ENCODE data around the gene SIGLEC5.
A peak's percentile ranks its signal among the peaks of the same experiment; 100 is the strongest.

The SIGLEC5 gene

DNA sequence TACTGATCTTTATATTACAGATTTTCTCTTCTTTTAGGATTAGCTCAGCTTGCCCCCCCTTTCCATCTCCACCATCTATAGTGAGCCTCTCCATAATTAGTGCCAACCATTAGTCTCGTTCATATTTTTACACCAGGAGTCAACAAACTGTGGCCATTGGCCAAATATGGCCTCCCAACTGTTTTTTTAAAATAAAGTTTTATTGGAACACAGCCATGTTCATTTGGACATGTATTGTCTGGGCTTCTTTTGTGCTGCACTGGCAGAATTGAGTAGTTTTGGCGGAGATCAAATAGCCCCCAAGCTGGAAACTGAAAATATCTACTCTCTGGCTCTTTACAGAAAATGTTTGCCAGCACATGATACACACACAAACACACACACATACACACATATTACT, 40.7 kb downstream of the SIGLEC5 start:
- no peak for DNase-seq (ENCODE audit: low read depth)

DNA sequence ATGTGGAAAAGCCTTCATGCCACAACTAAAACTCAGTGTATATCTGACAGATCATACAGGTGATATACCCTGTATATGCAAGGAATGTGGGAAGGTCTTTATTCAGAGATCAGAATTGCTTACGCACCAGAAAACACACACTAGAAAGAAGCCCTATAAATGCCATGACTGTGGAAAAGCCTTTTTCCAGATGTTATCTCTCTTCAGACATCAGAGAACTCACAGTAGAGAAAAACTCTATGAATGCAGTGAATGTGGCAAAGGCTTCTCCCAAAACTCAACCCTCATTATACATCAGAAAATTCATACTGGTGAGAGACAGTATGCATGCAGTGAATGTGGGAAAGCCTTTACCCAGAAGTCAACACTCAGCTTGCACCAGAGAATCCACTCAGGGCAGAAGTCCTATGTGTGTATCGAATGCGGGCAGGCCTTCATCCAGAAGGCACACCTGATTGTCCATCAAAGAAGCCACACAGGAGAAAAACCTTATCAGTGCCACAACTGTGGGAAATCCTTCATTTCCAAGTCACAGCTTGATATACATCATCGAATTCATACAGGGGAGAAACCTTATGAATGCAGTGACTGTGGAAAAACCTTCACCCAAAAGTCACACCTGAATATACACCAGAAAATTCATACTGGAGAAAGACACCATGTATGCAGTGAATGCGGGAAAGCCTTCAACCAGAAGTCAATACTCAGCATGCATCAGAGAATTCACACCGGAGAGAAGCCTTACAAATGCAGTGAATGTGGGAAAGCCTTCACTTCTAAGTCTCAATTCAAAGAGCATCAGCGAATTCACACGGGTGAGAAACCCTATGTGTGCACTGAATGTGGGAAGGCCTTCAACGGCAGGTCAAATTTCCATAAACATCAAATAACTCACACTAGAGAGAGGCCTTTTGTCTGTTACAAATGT, 42.7 kb downstream of the SIGLEC5 start:
- DNase-seq (ENCODE audit: low read depth): no peak

DNA sequence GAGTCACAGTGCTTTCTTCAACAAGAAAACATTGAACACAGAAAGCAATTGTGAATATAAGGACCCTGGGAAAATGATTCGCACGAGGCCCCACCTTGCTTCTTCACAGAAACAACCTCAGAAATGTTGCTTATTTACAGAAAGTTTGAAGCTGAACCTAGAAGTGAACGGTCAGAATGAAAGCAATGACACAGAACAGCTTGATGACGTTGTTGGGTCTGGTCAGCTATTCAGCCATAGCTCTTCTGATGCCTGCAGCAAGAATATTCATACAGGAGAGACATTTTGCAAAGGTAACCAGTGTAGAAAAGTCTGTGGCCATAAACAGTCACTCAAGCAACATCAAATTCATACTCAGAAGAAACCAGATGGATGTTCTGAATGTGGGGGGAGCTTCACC, 43.4 kb downstream of the SIGLEC5 start:
- DNase-seq (ENCODE audit: low read depth): no peak

DNA sequence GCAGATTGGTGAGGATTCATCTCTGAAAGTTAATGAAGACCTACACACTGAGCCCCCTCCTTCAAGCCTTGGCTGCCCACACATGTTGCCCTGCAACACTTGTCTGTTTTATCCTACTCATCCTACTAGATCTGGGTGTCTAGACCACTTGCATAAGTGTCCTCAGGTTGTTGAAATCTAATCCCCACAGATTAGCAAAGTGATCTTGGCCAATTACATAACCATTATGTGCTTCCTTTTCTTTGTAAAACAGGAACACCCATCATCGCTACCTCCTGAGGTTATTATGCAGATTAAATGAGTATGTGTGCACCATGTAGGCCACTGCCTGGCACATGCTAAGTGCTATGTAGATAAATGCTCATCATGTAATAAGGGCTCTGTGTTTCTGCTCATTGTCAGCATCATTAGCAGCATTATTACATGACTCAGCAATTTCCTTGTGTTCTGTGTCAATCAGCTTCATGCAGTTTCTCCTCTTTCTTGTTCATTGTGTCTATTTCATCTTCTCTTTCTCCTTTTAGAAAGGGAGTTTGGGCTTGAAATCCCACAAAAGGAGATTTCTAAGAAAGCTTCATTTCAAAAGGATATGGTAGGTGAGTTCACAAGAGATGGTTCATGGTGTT, 44.0 kb downstream of the SIGLEC5 start:
- DNase-seq (ENCODE audit: low read depth): no peak

DNA sequence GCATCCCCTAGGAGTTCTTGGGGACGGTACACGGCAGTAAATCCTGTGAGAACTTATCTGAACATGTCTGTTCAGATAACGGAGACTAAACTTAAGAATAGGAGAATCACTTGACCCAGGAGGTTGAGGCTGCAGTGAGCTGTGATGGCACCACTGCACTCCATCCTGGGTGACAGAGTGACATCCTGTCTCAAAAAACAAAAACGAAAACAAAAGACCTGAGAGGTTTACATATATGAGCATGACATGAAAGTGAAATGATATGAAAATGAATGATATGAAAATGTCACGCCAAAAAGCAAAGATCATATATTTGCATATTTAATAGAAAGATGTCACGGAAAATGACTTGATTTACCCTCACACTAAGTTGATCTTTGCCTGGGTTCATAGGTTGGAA, 53.4 kb downstream of the SIGLEC5 start:
- no peak for DNase-seq (ENCODE audit: low read depth)

DNA sequence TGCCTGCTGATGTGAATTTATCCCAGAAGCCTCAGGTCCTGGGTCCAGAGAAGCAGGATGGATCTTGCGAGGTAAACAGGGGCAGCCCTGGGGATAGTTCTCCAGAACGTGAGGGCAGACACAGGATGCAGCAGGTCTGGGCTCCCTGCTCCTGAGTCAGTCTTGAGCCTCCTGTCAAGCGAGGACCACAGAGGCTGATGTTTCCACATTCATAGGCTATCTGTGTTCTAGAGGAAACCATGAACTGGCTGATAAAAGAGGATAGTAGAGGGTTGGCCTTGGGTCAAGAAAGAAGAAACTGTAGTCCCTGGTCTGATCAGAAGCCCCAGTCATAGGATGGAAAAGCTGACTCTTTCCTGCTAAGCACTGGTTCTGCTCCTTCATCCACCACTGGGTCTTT, 56.9 kb downstream of the SIGLEC5 start:
- no peak for DNase-seq (ENCODE audit: low read depth)

DNA sequence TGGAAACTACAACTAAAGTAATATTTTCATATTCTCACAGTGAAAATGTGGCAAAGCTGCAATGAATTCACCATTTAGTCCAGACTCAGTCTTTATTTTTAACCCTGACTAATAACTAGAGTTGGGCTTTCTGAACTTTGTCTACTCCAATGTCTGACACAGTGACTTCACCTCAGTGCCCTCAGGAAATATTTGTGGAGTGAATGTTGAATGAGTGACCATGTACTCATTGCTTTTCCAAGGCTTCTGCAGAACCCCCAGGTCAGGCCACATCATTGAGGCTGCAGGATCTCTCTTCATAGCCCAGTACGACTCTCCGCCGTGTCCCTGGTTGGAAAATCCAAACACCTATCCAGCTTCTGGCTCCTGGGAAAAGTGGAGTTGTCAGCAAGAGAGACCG, 57.3 kb downstream of the SIGLEC5 start:
- peak; percentile 59 for DNase-seq (ENCODE audit: low read depth)

DNA sequence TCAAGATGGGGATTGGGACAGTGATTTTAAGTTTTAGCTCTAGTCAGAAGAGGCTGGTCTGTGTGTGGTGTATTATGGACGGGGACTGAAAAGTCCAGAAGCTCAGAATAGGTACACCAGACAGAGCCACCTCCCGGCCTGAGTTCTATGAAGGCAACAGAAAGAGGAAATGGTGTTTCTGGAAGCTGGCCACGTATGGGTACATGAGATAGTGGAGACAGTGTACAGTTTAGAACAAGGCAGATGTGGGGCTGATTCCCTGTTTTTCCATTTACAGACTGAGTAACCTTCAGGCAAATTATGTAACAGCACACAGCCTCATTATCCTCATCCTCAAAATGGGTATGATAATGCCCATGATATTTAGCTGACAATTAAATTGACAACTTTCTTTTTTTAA, 57.8 kb downstream of the SIGLEC5 start:
- DNase-seq (ENCODE audit: low read depth): no peak

DNA sequence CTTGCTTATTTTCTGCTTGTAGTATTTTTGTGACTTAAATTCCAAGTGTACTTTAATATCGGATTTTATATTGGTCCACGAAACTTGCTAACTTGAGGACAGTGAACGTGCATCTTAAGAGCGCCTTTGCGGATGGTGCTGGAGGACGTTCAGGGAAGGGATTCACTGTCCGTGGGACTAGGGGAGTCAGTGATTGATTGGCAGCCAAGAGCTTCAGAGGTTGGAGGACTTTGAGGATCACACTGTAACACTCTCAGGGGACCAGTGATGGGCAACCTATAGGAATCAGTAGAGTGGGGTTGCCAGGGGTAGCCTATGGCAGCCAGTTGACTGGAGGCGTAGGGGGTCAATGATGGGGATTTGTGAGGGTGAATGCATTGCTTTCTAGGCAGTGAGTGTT, 58.6 kb downstream of the SIGLEC5 start:
- DNase-seq (ENCODE audit: low read depth): no peak

DNA sequence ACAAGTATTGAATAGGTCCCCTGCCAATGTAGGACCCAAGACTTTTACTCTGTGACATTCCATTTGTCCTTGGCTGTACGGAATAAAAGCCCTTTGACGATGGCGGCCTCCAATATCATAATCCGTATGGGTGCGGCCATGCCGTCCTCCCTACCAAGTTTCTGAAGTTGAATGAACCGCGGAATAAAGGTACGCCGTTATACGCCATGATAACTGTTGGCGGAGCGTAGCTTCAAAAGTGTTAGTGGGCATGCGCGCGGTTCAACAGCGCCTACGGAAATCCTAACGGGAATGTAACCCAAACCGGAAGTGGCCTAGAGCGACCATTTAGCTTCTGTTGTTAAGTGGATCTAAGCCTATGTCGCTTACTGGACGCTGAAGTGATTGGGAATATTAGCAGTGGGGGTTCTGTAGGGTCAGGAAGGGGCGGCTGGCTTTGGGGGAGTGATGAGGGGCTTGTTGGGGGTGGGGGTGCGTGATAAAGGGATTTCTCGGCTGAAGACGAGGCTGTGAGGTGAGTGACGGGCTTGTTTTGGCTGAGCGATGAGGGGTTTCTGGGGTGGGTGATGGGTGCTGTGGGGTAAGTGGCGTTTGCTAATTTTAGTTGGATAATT, 59.1 kb downstream of the SIGLEC5 start, which contains the start of gene ZNF175:
TSS of gene ZNF175 (plus strand) at position 322 of the 614 bp plus-strand sequence. CDS start 2,047 bp downstream, outside the sequence.
- peak; percentile 87 for DNase-seq (ENCODE audit: low read depth)

DNA sequence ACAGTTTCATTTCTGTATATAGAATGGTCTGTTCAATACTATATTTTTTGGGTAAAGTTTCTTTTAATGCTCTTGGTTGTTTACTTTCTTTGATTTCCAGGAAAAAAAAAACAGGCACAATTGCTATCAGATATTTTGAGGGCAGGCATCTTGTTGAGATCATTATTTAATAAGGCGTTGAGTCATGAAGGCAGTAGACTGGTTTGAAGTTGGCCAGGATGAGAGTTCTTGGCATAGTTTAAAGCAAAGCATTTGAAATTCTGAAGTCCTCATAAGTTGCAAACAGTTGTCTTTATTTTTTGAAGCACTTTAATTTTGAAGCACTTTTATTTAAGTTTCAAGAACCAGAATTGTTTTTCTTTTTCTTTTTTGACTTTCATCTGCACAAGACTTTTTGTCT, 61.7 kb downstream of the SIGLEC5 start:
- no peak for DNase-seq (ENCODE audit: low read depth)

DNA sequence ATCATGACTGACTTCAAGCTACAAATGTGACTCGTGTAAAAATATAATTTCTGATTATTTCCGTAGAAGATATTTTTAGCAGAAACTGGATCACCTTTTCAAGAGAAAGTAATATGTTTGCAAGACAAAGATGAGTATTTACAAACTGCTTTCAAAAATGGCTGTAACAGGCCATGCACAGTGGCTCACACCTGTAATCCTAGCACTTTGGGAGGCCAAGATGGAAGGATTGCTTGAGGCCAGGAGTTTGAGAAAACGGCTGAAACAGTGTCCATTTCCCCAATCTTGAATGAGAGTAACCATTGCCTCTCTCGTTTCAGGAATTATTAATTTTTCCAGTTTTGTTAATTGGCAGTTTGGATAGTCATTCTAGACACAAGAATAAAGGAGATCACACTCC, 62.6 kb downstream of the SIGLEC5 start:
- no peak for DNase-seq (ENCODE audit: low read depth)

DNA sequence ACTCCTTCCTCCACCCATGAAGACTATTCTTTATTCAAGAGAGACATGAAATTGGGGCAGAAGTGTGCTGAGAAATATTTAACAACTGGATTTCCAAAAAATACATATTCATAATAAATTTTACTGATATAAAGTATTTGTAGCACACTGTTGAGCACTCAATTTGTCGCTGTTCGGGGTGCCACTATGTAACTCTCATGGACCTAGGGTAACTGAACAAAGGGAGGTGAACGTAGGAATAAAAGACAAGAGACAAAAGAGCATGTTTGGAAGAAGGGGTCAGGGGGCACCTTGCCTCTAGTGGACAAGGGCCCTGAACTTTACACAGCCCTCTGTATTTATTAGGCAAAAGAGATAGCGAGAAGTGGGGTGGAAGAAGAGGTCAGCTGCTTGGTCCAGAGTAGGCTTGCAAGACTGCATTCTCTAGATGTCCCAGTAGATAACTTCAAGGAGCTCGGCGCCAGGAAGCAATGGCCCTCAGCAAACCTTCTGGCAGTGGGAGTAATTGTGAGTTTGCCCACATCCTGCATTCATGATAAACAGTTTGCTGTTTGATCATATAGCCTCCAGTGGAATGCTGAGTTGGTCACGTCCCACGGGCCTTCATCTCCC, 63.6 kb downstream of the SIGLEC5 start:
- DNase-seq (ENCODE audit: low read depth): no peak

DNA sequence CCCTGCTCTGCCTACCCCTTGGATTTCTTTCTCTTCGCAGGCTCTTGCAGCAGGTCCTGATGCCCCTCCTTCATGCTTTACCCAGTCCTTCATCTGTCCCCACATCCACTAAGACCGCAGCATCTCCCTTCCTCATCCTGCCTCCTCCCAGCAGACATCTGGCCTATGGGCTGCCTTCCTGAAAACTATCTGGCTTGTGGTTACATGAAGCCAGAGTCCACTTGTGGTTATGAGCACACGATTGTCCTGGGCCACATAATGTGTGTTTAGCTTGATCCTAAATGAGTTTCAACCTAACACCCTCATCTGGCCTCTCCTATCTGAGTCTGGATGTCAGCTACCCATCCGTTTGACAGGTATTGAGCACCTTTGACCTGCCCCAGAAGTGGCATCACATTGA, 64.6 kb downstream of the SIGLEC5 start:
- DNase-seq (ENCODE audit: low read depth): no peak

DNA sequence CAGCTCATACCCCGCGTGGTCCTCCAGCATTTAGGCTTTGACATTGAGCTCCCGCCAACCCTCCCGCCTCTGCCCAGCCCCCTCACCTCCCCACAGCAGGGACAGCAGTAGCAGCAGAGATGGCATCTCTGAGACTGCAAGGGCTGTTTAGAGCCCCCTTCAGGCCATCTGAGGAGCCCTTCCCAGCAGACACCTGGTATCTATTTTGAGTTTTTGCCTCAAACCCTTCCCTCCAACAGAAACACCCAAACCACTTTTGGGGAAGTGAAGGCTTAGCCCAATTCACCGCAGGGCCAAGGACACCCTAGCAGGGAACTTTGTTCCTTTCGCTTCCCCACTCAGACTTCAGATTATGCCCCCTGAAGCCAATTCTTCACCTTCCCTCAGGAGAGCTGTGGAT, 65.4 kb downstream of the SIGLEC5 start:
- no peak for DNase-seq (ENCODE audit: low read depth)

Measured in GM04503 (cell line).